HepG2 (cell line): Measurements from ENCODE around the gene MTA3. TPM values are rescaled to one million over a fixed set of nuclear protein-coding genes. Genes with fewer than 3 reads are reported as not detected.

Source experiments
- ATF7 ChIP-seq, 2 experiments: fragments of 450-650 bp in 1 of 2; sonication (generic) in 1 of 2; formaldehyde crosslinking in 1 of 2; IDR thresholded peaks; 2 replicates each; pipeline versions ENCODE4 v1.4.0 to v1.6.1; 2016 to 2020; ENCODE audit warnings: antibody characterized with exemption in 1 of 2, mild to moderate bottlenecking in 1 of 2, missing genetic modification reagents in 1 of 2
- FOXO1 ChIP-seq: sonication (generic); formaldehyde crosslinking; IDR thresholded peaks from 2 replicates; pipeline ENCODE4 v1.4.0; 2020; ENCODE audit warnings: missing genetic modification reagents
- HNF4G ChIP-seq, 2 experiments: sonication (generic) in 1 of 2; formaldehyde crosslinking in 1 of 2; IDR thresholded peaks; 2 replicates each; pipeline versions ENCODE4 v1.4.0 to v1.6.1; 2011 to 2020; ENCODE audit warnings: borderline replicate concordance in 2 of 2, low read depth in 2 of 2, mild to moderate bottlenecking in 2 of 2, low read length in 1 of 2, missing genetic modification reagents in 1 of 2, moderate library complexity in 1 of 2
- KDM2A ChIP-seq: sonication (generic); formaldehyde crosslinking; IDR thresholded peaks from 2 replicates; pipeline ENCODE4 v1.4.0; 2020; ENCODE audit warnings: low read depth, missing genetic modification reagents, borderline replicate concordance
- MAFK ChIP-seq, 2 experiments: IDR thresholded peaks in 1 of 2; conservative IDR thresholded peaks in 1 of 2; 2 replicates each; pipeline ENCODE4 v1.6.1; 2011; ENCODE audit warnings: improper control_type of control experiment in 2 of 2, low read length in 2 of 2
- RBM39 ChIP-seq: fragments of 200-400 bp; formaldehyde crosslinking; IDR thresholded peaks from one replicate; pipeline ENCODE4 v1.6.1; 2018; ENCODE audit warnings: antibody characterized with exemption, mild to moderate bottlenecking, low read depth, low read length; ENCODE audit not compliant: poor library complexity, severe bottlenecking
- STAT5B ChIP-seq: sonication (generic); formaldehyde crosslinking; IDR thresholded peaks from 2 replicates; pipeline ENCODE4 v1.4.0; 2020; ENCODE audit warnings: missing genetic modification reagents
- XRCC5 ChIP-seq: fragments of 200-400 bp; formaldehyde crosslinking; optimal IDR thresholded peaks from 2 replicates; pipeline ENCODE3; 2017; ENCODE audit warnings: mild to moderate bottlenecking, low read length
- ZFYVE20 ChIP-seq: sonication (generic); formaldehyde crosslinking; IDR thresholded peaks from 2 replicates; pipeline ENCODE4 v1.8.0; 2023; ENCODE audit warnings: low read depth, mild to moderate bottlenecking, moderate library complexity, missing genetic modification reagents, borderline replicate concordance
- polyA plus RNA-seq, 8 experiments: library from polyadenylated mRNA; depleted of rRNA in 3 of 8; stranded (reverse) in 7 of 8; unstranded in 1 of 8; fragments of >200 nt; fragmentation: Illumina TruSeq in 4 of 8; extraction: Trizol in 4 of 8; gene quantifications; 2 replicates each; pipeline versions ENCODE4 v1.2.1 to v1.2.3, GENCODE V29; 2011 to 2016; ENCODE audit warnings: low read depth in 4 of 8, missing spikeins in 1 of 8, mixed read lengths in 1 of 8; ENCODE audit not compliant: insufficient read depth in 1 of 8
- total RNA-seq, 5 experiments: library from RNA; depleted of rRNA; stranded (reverse); fragments of >200 nt; fragmentation: Illumina TruSeq; extraction: Trizol; gene quantifications; 2 replicates each; pipeline ENCODE4 v1.2.3, GENCODE V29; 2016; ENCODE audit warnings: low read depth in 1 of 5
- TF ChIP-seq, protein P1 (sequence below), 2 experiments: sonication (generic) in 1 of 2; formaldehyde crosslinking in 1 of 2; IDR thresholded peaks; 2 replicates each; pipeline versions ENCODE4 v1.4.0 to v1.6.1; 2018 to 2020; ENCODE audit warnings: missing genetic modification reagents in 2 of 2, borderline replicate concordance in 1 of 2, low read depth in 1 of 2, mild to moderate bottlenecking in 1 of 2, missing biosample characterization in 1 of 2
- TF ChIP-seq, protein P2 (sequence below): sonication (generic); formaldehyde crosslinking; IDR thresholded peaks from 2 replicates; pipeline ENCODE4 v1.4.0; 2020; ENCODE audit warnings: missing genetic modification reagents
- TF ChIP-seq, protein P3 (sequence below): sonication (generic); formaldehyde crosslinking; IDR thresholded peaks from 2 replicates; pipeline ENCODE4 v1.5.0; 2020; ENCODE audit warnings: missing genetic modification reagents
- TF ChIP-seq, protein P4 (sequence below), 2 experiments: IDR thresholded peaks; 2 replicates each; pipeline ENCODE4 v1.6.1; 2011 to 2012; ENCODE audit warnings: low read length in 2 of 2, borderline replicate concordance in 1 of 2, low read depth in 1 of 2, mild to moderate bottlenecking in 1 of 2, moderate library complexity in 1 of 2

MTA3 gene
- total and polyA plus RNA-seq, 2 of the 13 experiments (the other 11 are each of a cell fraction or from before 2014, with no cell fraction given), result 48.8 to 77.8 TPM

DNA sequence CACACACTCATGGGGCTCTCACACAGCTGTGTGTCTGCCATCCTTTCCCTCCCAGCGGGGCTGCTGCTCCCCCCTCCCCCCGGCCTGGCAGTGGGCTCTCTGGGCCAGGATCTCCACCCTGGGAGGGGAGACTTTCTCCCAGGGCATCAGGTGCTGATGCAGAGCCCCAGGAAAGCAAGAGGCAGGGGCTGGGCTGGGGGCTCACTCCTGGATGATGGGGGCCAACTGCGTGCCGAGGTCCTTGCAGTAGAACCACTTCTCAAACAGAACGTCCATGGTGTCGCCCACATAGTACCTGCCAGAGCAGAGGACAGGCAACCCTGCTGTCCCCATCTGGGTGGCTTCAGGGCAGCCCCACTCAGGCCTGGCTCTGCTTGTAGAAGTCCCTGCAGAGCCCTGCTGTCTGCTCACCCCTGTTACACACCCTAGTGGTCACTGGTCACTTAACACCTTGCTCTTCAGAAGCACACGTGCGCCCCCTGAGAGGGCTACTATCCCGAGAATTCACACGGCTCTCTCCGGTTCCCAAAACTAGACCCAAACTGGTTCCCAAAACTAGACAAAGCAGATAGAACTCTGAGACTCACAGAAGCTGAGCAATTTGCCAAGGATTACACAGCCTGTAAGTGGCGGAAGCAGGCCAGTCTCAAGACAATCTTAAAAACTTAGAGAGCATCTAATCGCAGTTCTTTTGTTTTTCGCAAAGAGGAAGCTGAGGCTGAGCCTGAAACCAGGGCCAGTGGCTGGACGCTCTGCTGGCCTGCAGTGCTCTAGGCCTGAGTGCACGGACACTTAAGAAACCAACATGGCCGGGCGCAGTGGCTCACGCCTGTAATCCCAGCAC lies 202.1 kb downstream of the MTA3 start (continued):
- TF ChIP-seq, protein P1, sequence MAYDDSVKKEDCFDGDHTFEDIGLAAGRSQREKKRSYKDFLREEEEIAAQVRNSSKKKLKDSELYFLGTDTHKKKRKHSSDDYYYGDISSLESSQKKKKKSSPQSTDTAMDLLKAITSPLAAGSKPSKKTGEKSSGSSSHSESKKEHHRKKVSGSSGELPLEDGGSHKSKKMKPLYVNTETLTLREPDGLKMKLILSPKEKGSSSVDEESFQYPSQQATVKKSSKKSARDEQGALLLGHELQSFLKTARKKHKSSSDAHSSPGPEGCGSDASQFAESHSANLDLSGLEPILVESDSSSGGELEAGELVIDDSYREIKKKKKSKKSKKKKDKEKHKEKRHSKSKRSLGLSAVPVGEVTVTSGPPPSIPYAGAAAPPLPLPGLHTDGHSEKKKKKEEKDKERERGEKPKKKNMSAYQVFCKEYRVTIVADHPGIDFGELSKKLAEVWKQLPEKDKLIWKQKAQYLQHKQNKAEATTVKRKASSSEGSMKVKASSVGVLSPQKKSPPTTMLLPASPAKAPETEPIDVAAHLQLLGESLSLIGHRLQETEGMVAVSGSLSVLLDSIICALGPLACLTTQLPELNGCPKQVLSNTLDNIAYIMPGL (CRISPR knock-in tag; IDR thresholded peaks at IDR 0.05; ENCODE audit: borderline replicate concordance in 1 of 2, low read depth in 1 of 2), result 0 out of 4 replicates have a peak, but pooled peaks of 1 of the 2 experiments have one; percentile 47
- TF ChIP-seq ATF7 (IDR thresholded peaks at IDR 0.05) (no peak), ATF7 (CRISPR knock-in tag; IDR thresholded peaks at IDR 0.05) (no peak), HNF4G (IDR thresholded peaks at IDR 0.05; ENCODE audit: borderline replicate concordance, low read depth, low read length) (no peak), HNF4G (CRISPR knock-in tag; IDR thresholded peaks at IDR 0.05; ENCODE audit: borderline replicate concordance, low read depth) (no peak), ZFYVE20 (no peak), STAT5B (CRISPR knock-in tag) (no peak), FOXO1 (CRISPR knock-in tag) (no peak), RBM39 (no peak), KDM2A (CRISPR knock-in tag) (0 out of 2 replicates have a peak, but pooled peaks have one; percentile 19), MAFK (conservative IDR thresholded peaks at IDR 0.05 in 1 of 2, IDR thresholded peaks at IDR 0.05 in 1 of 2; ENCODE audit: low read length in 2 of 2) (no peak), XRCC5 (peak; percentile 63)
- TF ChIP-seq, protein P2, sequence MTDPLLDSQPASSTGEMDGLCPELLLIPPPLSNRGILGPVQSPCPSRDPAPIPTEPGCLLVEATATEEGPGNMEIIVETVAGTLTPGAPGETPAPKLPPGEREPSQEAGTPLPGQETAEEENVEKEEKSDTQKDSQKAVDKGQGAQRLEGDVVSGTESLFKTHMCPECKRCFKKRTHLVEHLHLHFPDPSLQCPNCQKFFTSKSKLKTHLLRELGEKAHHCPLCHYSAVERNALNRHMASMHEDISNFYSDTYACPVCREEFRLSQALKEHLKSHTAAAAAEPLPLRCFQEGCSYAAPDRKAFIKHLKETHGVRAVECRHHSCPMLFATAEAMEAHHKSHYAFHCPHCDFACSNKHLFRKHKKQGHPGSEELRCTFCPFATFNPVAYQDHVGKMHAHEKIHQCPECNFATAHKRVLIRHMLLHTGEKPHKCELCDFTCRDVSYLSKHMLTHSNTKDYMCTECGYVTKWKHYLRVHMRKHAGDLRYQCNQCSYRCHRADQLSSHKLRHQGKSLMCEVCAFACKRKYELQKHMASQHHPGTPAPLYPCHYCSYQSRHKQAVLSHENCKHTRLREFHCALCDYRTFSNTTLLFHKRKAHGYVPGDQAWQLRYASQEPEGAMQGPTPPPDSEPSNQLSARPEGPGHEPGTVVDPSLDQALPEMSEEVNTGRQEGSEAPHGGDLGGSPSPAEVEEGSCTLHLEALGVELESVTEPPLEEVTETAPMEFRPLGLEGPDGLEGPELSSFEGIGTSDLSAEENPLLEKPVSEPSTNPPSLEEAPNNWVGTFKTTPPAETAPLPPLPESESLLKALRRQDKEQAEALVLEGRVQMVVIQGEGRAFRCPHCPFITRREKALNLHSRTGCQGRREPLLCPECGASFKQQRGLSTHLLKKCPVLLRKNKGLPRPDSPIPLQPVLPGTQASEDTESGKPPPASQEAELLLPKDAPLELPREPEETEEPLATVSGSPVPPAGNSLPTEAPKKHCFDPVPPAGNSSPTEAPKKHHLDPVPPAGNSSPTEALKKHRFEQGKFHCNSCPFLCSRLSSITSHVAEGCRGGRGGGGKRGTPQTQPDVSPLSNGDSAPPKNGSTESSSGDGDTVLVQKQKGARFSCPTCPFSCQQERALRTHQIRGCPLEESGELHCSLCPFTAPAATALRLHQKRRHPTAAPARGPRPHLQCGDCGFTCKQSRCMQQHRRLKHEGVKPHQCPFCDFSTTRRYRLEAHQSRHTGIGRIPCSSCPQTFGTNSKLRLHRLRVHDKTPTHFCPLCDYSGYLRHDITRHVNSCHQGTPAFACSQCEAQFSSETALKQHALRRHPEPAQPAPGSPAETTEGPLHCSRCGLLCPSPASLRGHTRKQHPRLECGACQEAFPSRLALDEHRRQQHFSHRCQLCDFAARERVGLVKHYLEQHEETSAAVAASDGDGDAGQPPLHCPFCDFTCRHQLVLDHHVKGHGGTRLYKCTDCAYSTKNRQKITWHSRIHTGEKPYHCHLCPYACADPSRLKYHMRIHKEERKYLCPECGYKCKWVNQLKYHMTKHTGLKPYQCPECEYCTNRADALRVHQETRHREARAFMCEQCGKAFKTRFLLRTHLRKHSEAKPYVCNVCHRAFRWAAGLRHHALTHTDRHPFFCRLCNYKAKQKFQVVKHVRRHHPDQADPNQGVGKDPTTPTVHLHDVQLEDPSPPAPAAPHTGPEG, result no peak
- TF ChIP-seq, protein P3, sequence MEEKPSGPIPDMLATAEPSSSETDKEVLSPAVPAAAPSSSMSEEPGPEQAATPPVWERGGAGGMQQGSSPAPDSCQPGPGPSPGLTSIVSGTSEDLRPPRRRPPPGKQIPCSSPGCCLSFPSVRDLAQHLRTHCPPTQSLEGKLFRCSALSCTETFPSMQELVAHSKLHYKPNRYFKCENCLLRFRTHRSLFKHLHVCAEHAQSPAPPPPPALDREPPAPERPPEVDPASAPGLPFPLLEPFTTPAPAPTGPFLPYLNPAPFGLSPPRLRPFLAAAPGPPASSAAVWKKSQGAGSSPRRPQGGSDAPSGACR (CRISPR knock-in tag), result no peak
- TF ChIP-seq, protein P4, sequence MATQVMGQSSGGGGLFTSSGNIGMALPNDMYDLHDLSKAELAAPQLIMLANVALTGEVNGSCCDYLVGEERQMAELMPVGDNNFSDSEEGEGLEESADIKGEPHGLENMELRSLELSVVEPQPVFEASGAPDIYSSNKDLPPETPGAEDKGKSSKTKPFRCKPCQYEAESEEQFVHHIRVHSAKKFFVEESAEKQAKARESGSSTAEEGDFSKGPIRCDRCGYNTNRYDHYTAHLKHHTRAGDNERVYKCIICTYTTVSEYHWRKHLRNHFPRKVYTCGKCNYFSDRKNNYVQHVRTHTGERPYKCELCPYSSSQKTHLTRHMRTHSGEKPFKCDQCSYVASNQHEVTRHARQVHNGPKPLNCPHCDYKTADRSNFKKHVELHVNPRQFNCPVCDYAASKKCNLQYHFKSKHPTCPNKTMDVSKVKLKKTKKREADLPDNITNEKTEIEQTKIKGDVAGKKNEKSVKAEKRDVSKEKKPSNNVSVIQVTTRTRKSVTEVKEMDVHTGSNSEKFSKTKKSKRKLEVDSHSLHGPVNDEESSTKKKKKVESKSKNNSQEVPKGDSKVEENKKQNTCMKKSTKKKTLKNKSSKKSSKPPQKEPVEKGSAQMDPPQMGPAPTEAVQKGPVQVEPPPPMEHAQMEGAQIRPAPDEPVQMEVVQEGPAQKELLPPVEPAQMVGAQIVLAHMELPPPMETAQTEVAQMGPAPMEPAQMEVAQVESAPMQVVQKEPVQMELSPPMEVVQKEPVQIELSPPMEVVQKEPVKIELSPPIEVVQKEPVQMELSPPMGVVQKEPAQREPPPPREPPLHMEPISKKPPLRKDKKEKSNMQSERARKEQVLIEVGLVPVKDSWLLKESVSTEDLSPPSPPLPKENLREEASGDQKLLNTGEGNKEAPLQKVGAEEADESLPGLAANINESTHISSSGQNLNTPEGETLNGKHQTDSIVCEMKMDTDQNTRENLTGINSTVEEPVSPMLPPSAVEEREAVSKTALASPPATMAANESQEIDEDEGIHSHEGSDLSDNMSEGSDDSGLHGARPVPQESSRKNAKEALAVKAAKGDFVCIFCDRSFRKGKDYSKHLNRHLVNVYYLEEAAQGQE (IDR thresholded peaks at IDR 0.05; ENCODE audit: borderline replicate concordance in 1 of 2, low read depth in 1 of 2, low read length in 2 of 2), result no peak
